ENCODE results near the gene B3GNT5. TPM values are rescaled to one million over a fixed set of nuclear protein-coding genes. Genes with fewer than 3 reads are reported as not detected.
"Not testable (repeated sequence)": the region's sequence is repeated elsewhere in the genome, so short reads cannot be mapped to it uniquely, and the experiment has no call there.

Gene B3GNT5
- total and polyA plus RNA-seq, 5 experiments from 2014 or later: not detected

GRCh38 chr3:183217548-183218332 is 35.3 kb upstream of the B3GNT5 start:
- Mint-ChIP-seq H3K36me3 (no peaks in the 10 kb centered on the region), H3K4me1 (peaks cover 0 to 9% (median 0%) of the 10 kb centered on the region in 4 donors), H3K4me3 (no peak overlapping the region), H3K9me3 (no peaks in the 10 kb centered on the region), H3K27me3 (peaks cover 0 to 10% (median 2%) of the 10 kb centered on the region in 5 donors), H3K27ac (no peak overlapping the region)
- POLR2A ChIA-PET: no interaction called here
- ATAC-seq (no peak), DNase-seq (no peak)

- ATAC-seq: no peak
- POLR2A ChIA-PET: no interaction called here
- H3K36me3 Mint-ChIP-seq: no peaks in the 10 kb centered on the region
- H3K9me3 Mint-ChIP-seq: no peaks in the 10 kb centered on the region
- no peak overlapping the region for H3K27ac Mint-ChIP-seq
- H3K27me3 Mint-ChIP-seq: peaks cover 0 to 10% (median 2%) of the 10 kb centered on the region in 5 donors
- H3K4me1 Mint-ChIP-seq: peaks cover 0 to 9% (median under 1%) of the 10 kb centered on the region in 4 donors
- H3K4me3 Mint-ChIP-seq: no peak overlapping the region
- no peak for DNase-seq
Measured at GRCh38 chr3:183218826-183219225, 34.2 kb upstream of the B3GNT5 start.

- Mint-ChIP-seq H3K9me3 (no peaks in the 10 kb centered on the region), H3K36me3 (no peaks in the 10 kb centered on the region), H3K4me3 (no peak overlapping the region), H3K27ac (no peak overlapping the region), H3K4me1 (peaks cover 5 to 16% (median 14%) of the 10 kb centered on the region in 4 donors), H3K27me3 (peaks cover 0 to 10% (median 2%) of the 10 kb centered on the region in 5 donors)
- ATAC-seq (no peak), DNase-seq (no peak)
- POLR2A ChIA-PET: no interaction called here
Measured at GRCh38 chr3:183220828-183221227, 32.2 kb upstream of the B3GNT5 start.

- DNase-seq (no peak), ATAC-seq (no peak)
- Mint-ChIP-seq H3K27me3 (peaks cover 0 to 10% (median under 1%) of the 10 kb centered on the region in 5 donors), H3K27ac (no peak overlapping the region), H3K36me3 (no peaks in the 10 kb centered on the region), H3K9me3 (no peaks in the 10 kb centered on the region), H3K4me1 (peaks cover 5 to 16% (median 14%) of the 10 kb centered on the region in 4 donors), H3K4me3 (no peak overlapping the region)
- POLR2A ChIA-PET: interaction anchor here (0.6 kb wide), 1 partner anchor 991 kb away, joined by 6 read pairs; no protein-coding TSS in a partner anchor
Measured at GRCh38 chr3:183222631-183223235, 30.3 kb upstream of the B3GNT5 start.

GRCh38 chr3:183224180-183224970 is 28.7 kb upstream of the B3GNT5 start:
- POLR2A ChIA-PET: no interaction called here
- ATAC-seq: peak; percentile 98 to 99
- H3K4me3 Mint-ChIP-seq: peak overlapping the region; percentile 55 to 81 (median 74)
- no peaks in the 10 kb centered on the region for H3K36me3 Mint-ChIP-seq
- DNase-seq: peak in 7 of 10 donors; percentile 1 to 59 (median 39)
- H3K9me3 Mint-ChIP-seq: no peaks in the 10 kb centered on the region
- peaks cover 0 to 2% (median 0%) of the 10 kb centered on the region in 5 donors for H3K27me3 Mint-ChIP-seq
- peaks cover 5 to 16% (median 12%) of the 10 kb centered on the region in 4 donors for H3K4me1 Mint-ChIP-seq
- H3K27ac Mint-ChIP-seq: peak overlapping the region in 9 of 10 donors; percentile 1 to 70 (median 55)

- H3K9me3 Mint-ChIP-seq: no peaks in the 10 kb centered on the region
- no peak overlapping the region for H3K4me3 Mint-ChIP-seq
- DNase-seq (no peak), ATAC-seq (no peak)
- no peaks in the 10 kb centered on the region for H3K36me3 Mint-ChIP-seq
- H3K4me1 Mint-ChIP-seq: peaks cover 5 to 16% (median 12%) of the 10 kb centered on the region in 4 donors
- POLR2A ChIA-PET: no interaction called here
- H3K27me3 Mint-ChIP-seq: no peaks in the 10 kb centered on the region
- no peak overlapping the region for H3K27ac Mint-ChIP-seq
Measured at GRCh38 chr3:183226333-183226890, 26.6 kb upstream of the B3GNT5 start.

- H3K27me3 Mint-ChIP-seq: no peaks in the 10 kb centered on the region
- DNase-seq (no peak), ATAC-seq (no peak)
- H3K4me1 Mint-ChIP-seq: peaks cover 5 to 16% (median 12%) of the 10 kb centered on the region in 4 donors
- POLR2A ChIA-PET: no interaction called here
- H3K9me3 Mint-ChIP-seq: no peaks in the 10 kb centered on the region
- no peak overlapping the region for H3K4me3 Mint-ChIP-seq
- H3K36me3 Mint-ChIP-seq: no peaks in the 10 kb centered on the region
- no peak overlapping the region for H3K27ac Mint-ChIP-seq
Measured at GRCh38 chr3:183227586-183227985, 25.5 kb upstream of the B3GNT5 start.

- ATAC-seq: no peak
- no peak overlapping the region for H3K4me3 Mint-ChIP-seq
- peaks cover 3 to 12% (median 11%) of the 10 kb centered on the region in 4 donors for H3K4me1 Mint-ChIP-seq
- H3K27me3 Mint-ChIP-seq: no peaks in the 10 kb centered on the region
- POLR2A ChIA-PET: no interaction called here
- no peak for DNase-seq
- H3K36me3 Mint-ChIP-seq: no peaks in the 10 kb centered on the region
- H3K27ac Mint-ChIP-seq: no peak overlapping the region
- peaks cover 0 to 2% (median 0%) of the 10 kb centered on the region in 9 donors for H3K9me3 Mint-ChIP-seq
Measured at GRCh38 chr3:183229178-183229577, 23.9 kb upstream of the B3GNT5 start.

GRCh38 chr3:183230251-183230650 is 22.8 kb upstream of the B3GNT5 start:
- H3K36me3 Mint-ChIP-seq, POLR2A ChIA-PET, H3K4me1 Mint-ChIP-seq, ATAC-seq, DNase-seq, H3K4me3 Mint-ChIP-seq, H3K9me3 Mint-ChIP-seq, H3K27ac Mint-ChIP-seq, H3K27me3 Mint-ChIP-seq: not testable (repeated sequence)

GRCh38 chr3:183230826-183231225 is 22.2 kb upstream of the B3GNT5 start:
- Mint-ChIP-seq H3K36me3 (no peaks in the 10 kb centered on the region), H3K27ac (no peak overlapping the region), H3K4me1 (no peaks in the 10 kb centered on the region), H3K27me3 (no peaks in the 10 kb centered on the region), H3K4me3 (no peak overlapping the region), H3K9me3 (peaks cover 0 to 2% (median 0%) of the 10 kb centered on the region in 9 donors)
- POLR2A ChIA-PET: no interaction called here
- no peak for ATAC-seq
- DNase-seq: no peak

GRCh38 chr3:183233966-183234365 is 19.1 kb upstream of the B3GNT5 start:
- no peaks in the 10 kb centered on the region for H3K36me3 Mint-ChIP-seq
- no peaks in the 10 kb centered on the region for H3K4me1 Mint-ChIP-seq
- peaks cover 0 to 2% (median 0%) of the 10 kb centered on the region in 9 donors for H3K9me3 Mint-ChIP-seq
- no peaks in the 10 kb centered on the region for H3K27me3 Mint-ChIP-seq
- POLR2A ChIA-PET: no interaction called here
- ATAC-seq: no peak
- DNase-seq: no peak
- no peak overlapping the region for H3K27ac Mint-ChIP-seq
- no peak overlapping the region for H3K4me3 Mint-ChIP-seq

GRCh38 chr3:183239046-183239445 is 14.0 kb upstream of the B3GNT5 start:
- POLR2A ChIA-PET: interaction anchor here (0.7 kb wide), 1 partner anchor 602 kb away, joined by 10 read pairs; no protein-coding TSS in a partner anchor
- Mint-ChIP-seq H3K4me1 (no peaks in the 10 kb centered on the region), H3K9me3 (peaks cover 0 to 35% (median 13%) of the 10 kb centered on the region in 9 donors), H3K36me3 (peaks cover 0 to 24% (median 14%) of the 10 kb centered on the region in 3 donors), H3K27me3 (peaks cover 3 to 14% (median 12%) of the 10 kb centered on the region in 5 donors), H3K4me3 (no peak overlapping the region), H3K27ac (no peak overlapping the region)
- DNase-seq: no peak
- no peak for ATAC-seq

All from naive thymus-derived CD8-positive, alpha-beta T cell (primary cell).